Measurements from ENCODE around the gene REL. TPM values are rescaled to one million over a fixed set of nuclear protein-coding genes. Genes with fewer than 3 reads are reported as not detected.

The REL gene
- total RNA-seq, 1 experiment from 2014 or later, result 6.2 TPM

- H3K9ac ChIP-seq (ENCODE audit: extremely low read depth, insufficient read length, low read length), result no peak overlapping the region
- H3K27ac Mint-ChIP-seq, result no peak overlapping the region
- H4K5ac ChIP-seq (ENCODE audit: insufficient read length, low read depth, low read length), result no peak overlapping the region
Observed at GRCh38 chr2:60872510-60872928, 8.9 kb upstream of the REL start.

More at GRCh38 chr2:60872510-60872928, 8.9 kb upstream of the REL start:
- WGBS (ENCODE audit: extremely low coverage, insufficient read length, low lambda C conversion rate), result no CpG with 5 or more reads among the region's 3 CpGs
- no peaks in the 10 kb centered on the region for H3K79me1 ChIP-seq (ENCODE audit: insufficient read depth, low read depth, low read length, poor library complexity, severe bottlenecking)
- no peaks in the 10 kb centered on the region for H4K20me1 ChIP-seq (ENCODE audit: control insufficient read depth, insufficient read depth, insufficient read length)
- Mint-ChIP-seq H3K36me3 (ENCODE audit: insufficient read depth in 1 of 3, low read depth in 3 of 3) (no peaks in the 10 kb centered on the region), H3K4me3 (no peak overlapping the region), H3K4me1 (no peaks in the 10 kb centered on the region), H3K27me3 (ENCODE audit: low read depth) (no peaks in the 10 kb centered on the region), H3K9me3 (no peaks in the 10 kb centered on the region; a peak in 1 of 5 replicates)
- no peak overlapping the region for H2BK15ac ChIP-seq (ENCODE audit: low read depth, low read length)
- DNase-seq, result no peak
- H3K27ac ChIP-seq (ENCODE audit: insufficient read length, low read depth, low read length), result no peak overlapping the region
- no peak overlapping the region for H3K18ac ChIP-seq (ENCODE audit: insufficient read length, low read depth, low read length)
- no peak overlapping the region for H2AK5ac ChIP-seq (ENCODE audit: insufficient read length, low read length)
- H3K4me2 ChIP-seq (ENCODE audit: insufficient read depth, insufficient read length, low read length), result no peak overlapping the region
- no peak overlapping the region for H2BK5ac ChIP-seq (ENCODE audit: insufficient read length, low read length)
- no peak overlapping the region for H3K14ac ChIP-seq (ENCODE audit: insufficient read depth, low read length)
- no peak overlapping the region for H3K4ac ChIP-seq (ENCODE audit: low read depth, low read length)
- no peak overlapping the region for H3K56ac ChIP-seq (ENCODE audit: insufficient read length, low read depth, low read length)
- no peak overlapping the region for H2BK12ac ChIP-seq (ENCODE audit: insufficient read length, low read depth, low read length)
- H3K27me3 ChIP-seq (ENCODE audit: insufficient read depth, low read length), result no peaks in the 10 kb centered on the region
- no peak overlapping the region for H2BK120ac ChIP-seq (ENCODE audit: low read depth, low read length, poor library complexity, severe bottlenecking)
- no peaks in the 10 kb centered on the region for H3K9me3 ChIP-seq (ENCODE audit: control insufficient read depth, low read depth, low read length)
- no peaks in the 10 kb centered on the region for H3K79me2 ChIP-seq (ENCODE audit: insufficient read depth, low read length)
- no peak overlapping the region for H3T11ph ChIP-seq (ENCODE audit: low read length)
- no peak overlapping the region for H2AFZ ChIP-seq (ENCODE audit: low read length)
- no peak overlapping the region for H4K91ac ChIP-seq (ENCODE audit: insufficient read length, low read depth, low read length)
- no peak overlapping the region for H4K8ac ChIP-seq (replicated peaks; ENCODE audit: insufficient read length, low read depth, low read length)
- no peak overlapping the region for H3K23ac ChIP-seq (ENCODE audit: insufficient read length, low read depth, low read length)
- no peak overlapping the region for H2BK20ac ChIP-seq (ENCODE audit: low read depth, low read length, poor library complexity, severe bottlenecking)
- H3K4me1 ChIP-seq (ENCODE audit: insufficient read depth, low read length), result no peaks in the 10 kb centered on the region
- H3K23me2 ChIP-seq (ENCODE audit: insufficient read length, low read depth, low read length, poor library complexity, severe bottlenecking), result no peaks in the 10 kb centered on the region
- no peak for TF ChIP-seq CTCF (conservative IDR thresholded peaks at IDR 0.05)
